Stomach (tissue), 4 donors: ENCODE data around the gene CCHCR1.
"Not testable (repeated sequence)": the region's sequence is repeated elsewhere in the genome, so short reads cannot be mapped to it uniquely, and the experiment has no call there.

Source experiments
- POLR2AphosphoS5 ChIP-seq, 3 donors: sonication (generic); formaldehyde crosslinking; IDR thresholded peaks; one replicate each; pipeline ENCODE4 v1.6.1; 2016; ENCODE audit warnings: antibody characterized with exemption in 3 of 3
- TF ChIP-seq, protein P1 (sequence below), 7 experiments: fragments of 450-650 bp in 4 of 7; fragments of 200-600 bp in 3 of 7; sonication (generic) in 3 of 7; IDR thresholded peaks; one replicate each; pipeline ENCODE4 v1.5.1; 2016 to 2019; ENCODE audit warnings: antibody characterized with exemption in 7 of 7, control low read depth in 2 of 7, mild to moderate bottlenecking in 1 of 7

DNA sequence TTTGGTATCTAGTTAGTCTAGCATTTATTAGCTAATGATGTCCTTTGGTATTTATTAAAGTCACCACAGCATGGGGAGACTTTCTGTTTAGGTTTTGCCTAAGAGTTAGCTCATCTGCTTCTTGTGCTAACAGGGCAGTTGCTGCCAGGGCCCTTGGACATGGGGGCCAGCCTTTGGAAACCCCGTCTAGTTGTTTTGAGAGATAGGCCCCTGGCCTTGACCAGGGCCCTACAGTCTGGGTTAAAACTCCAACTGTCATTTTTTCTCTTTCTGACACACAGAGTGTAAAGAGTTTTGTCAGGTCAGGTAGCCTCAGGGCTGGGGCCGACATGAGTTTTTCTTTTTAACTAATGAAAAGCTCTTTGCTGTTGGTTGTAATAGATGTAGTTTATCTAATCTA lies 25.7 kb upstream of the CCHCR1 start:
- not testable (repeated sequence) for TF ChIP-seq POLR2AphosphoS5 (IDR thresholded peaks at IDR 0.05)
- TF ChIP-seq, protein P1, sequence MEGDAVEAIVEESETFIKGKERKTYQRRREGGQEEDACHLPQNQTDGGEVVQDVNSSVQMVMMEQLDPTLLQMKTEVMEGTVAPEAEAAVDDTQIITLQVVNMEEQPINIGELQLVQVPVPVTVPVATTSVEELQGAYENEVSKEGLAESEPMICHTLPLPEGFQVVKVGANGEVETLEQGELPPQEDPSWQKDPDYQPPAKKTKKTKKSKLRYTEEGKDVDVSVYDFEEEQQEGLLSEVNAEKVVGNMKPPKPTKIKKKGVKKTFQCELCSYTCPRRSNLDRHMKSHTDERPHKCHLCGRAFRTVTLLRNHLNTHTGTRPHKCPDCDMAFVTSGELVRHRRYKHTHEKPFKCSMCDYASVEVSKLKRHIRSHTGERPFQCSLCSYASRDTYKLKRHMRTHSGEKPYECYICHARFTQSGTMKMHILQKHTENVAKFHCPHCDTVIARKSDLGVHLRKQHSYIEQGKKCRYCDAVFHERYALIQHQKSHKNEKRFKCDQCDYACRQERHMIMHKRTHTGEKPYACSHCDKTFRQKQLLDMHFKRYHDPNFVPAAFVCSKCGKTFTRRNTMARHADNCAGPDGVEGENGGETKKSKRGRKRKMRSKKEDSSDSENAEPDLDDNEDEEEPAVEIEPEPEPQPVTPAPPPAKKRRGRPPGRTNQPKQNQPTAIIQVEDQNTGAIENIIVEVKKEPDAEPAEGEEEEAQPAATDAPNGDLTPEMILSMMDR (IDR thresholded peaks at IDR 0.05), result not testable (repeated sequence)
